Ramos (cell line): Measurements from ENCODE around the gene PLIN3.
"Not testable (repeated sequence)": the region's sequence is repeated elsewhere in the genome, so short reads cannot be mapped to it uniquely, and the experiment has no call there.

Experiments used
- in situ Hi-C: fragments of 300-500 bp; cut with MboI; formaldehyde crosslinking; loops from one replicate; pipeline ENCODE4 v1.14.3; 2022; ENCODE audit warnings: low sequenced_read_pairs; ENCODE audit not compliant: unreplicated experiment

PLIN3 gene

GRCh38 chr19:4896372-4896771, 28.9 kb upstream of the PLIN3 start:
- in situ Hi-C loops: no loop called here

- in situ Hi-C loops: not testable (repeated sequence)
These were observed 25.5 kb upstream of the PLIN3 start for GRCh38 chr19:4892962-4893361.

GRCh38 chr19:4891066-4891465, 23.6 kb upstream of the PLIN3 start:
- in situ Hi-C loops: no loop called here

GRCh38 chr19:4889034-4889815, 21.8 kb upstream of the PLIN3 start:
- in situ Hi-C loops: no loop called here

GRCh38 chr19:4887803-4888202, 20.3 kb upstream of the PLIN3 start:
- in situ Hi-C loops: not testable (repeated sequence)

- in situ Hi-C loops: not testable (repeated sequence)
These were observed 17.5 kb upstream of the PLIN3 start for GRCh38 chr19:4884993-4885392.

- in situ Hi-C loops: not testable (repeated sequence)
These were observed 15.4 kb upstream of the PLIN3 start for GRCh38 chr19:4882874-4883273.

- in situ Hi-C loops: no loop called here
These were observed 11.6 kb upstream of the PLIN3 start for GRCh38 chr19:4879041-4879440.

GRCh38 chr19:4878491-4878968, 11.1 kb upstream of the PLIN3 start:
- in situ Hi-C loops: no loop called here

- in situ Hi-C loops: no loop called here
These were observed 10.5 kb upstream of the PLIN3 start for GRCh38 chr19:4877753-4878490.

- in situ Hi-C loops: loop anchor here (5.0 kb wide), 2 partner anchors 38 to 158 kb away; no protein-coding TSS in a partner anchor
These were observed 6.5 kb upstream of the PLIN3 start for GRCh38 chr19:4873930-4874329.

- in situ Hi-C loops: loop anchor here (5.0 kb wide), 2 partner anchors 41 to 161 kb away; no protein-coding TSS in a partner anchor
These were observed 4.2 kb upstream of the PLIN3 start for GRCh38 chr19:4871711-4872110.

GRCh38 chr19:4870025-4870700, 2.7 kb upstream of the PLIN3 start:
- in situ Hi-C loops: loop anchor here (5.0 kb wide), 2 partner anchors 42 to 162 kb away; no protein-coding TSS in a partner anchor

- in situ Hi-C loops: no loop called here
These were observed 893 bp upstream of the PLIN3 start for GRCh38 chr19:4868286-4868834.

- in situ Hi-C loops: no loop called here
These were observed 657 bp downstream of the PLIN3 start for GRCh38 chr19:4866595-4867424.

GRCh38 chr19:4861147-4861546, 6.3 kb downstream of the PLIN3 start:
- in situ Hi-C loops: no loop called here

GRCh38 chr19:4859697-4860096, 7.8 kb downstream of the PLIN3 start:
- in situ Hi-C loops: loop anchor here (5.0 kb wide), 1 partner anchor 47 kb away; no protein-coding TSS in a partner anchor

GRCh38 chr19:4856468-4856867, 11.0 kb downstream of the PLIN3 start:
- in situ Hi-C loops: loop anchor here (5.0 kb wide), 1 partner anchor 44 kb away; no protein-coding TSS in a partner anchor

- in situ Hi-C loops: not testable (repeated sequence)
These were observed 14.0 kb downstream of the PLIN3 start for GRCh38 chr19:4853506-4853905.
